GM23248 (cell line): ENCODE results near the gene UROC1.

Experiments used
- EZH2 ChIP-seq: fragments of 200-600 bp; sonication (generic); IDR thresholded peaks from 2 replicates; pipeline ENCODE4 v1.6.1; 2018; ENCODE audit warnings: antibody characterized with exemption, mild to moderate bottlenecking; ENCODE audit not compliant: insufficient read depth, poor library complexity, severe bottlenecking
- EZH2phosphoT487 ChIP-seq: fragments of 200-600 bp; sonication (generic); IDR thresholded peaks from 2 replicates; pipeline ENCODE4 v1.6.1; 2018; ENCODE audit warnings: antibody characterized with exemption, moderate library complexity, mild to moderate bottlenecking, low read depth; ENCODE audit not compliant: insufficient read depth

GRCh38 chr3:126460381-126460780, 57.2 kb downstream of the UROC1 start:
- TF ChIP-seq EZH2phosphoT487, result no peak
- no peak for TF ChIP-seq EZH2
